Measurements from ENCODE around the gene AMDHD2.
A peak's percentile ranks its signal among the peaks of the same experiment; 100 is the strongest.
"Not testable (repeated sequence)": the region's sequence is repeated elsewhere in the genome, so short reads cannot be mapped to it uniquely, and the experiment has no call there.

Gene AMDHD2

GRCh38 chr16:2520097-2520783 lies at the start of gene AMDHD2:
Gene AMDHD2, plus strand, starts transcription at chr16:2520371. Its CDS starts 88 bp downstream, at chr16:2520459.
- DNase-seq (ENCODE audit: low read depth): peak; percentile 86

GRCh38 chr16:2470603-2471015 lies 49.6 kb upstream of the AMDHD2 start:
- no peak for DNase-seq (ENCODE audit: low read depth)

- DNase-seq (ENCODE audit: low read depth): no peak
These were observed 49.0 kb upstream of the AMDHD2 start, which contains the start of gene NTN3 for GRCh38 chr16:2471016-2471652. Gene NTN3, plus strand, starts transcription at chr16:2471297. Its CDS starts 405 bp downstream, at chr16:2471702.

- no peak for DNase-seq (ENCODE audit: low read depth)
These were observed 48.3 kb upstream of the AMDHD2 start for GRCh38 chr16:2471653-2472487.

GRCh38 chr16:2472488-2472864 lies 47.7 kb upstream of the AMDHD2 start:
- DNase-seq (ENCODE audit: low read depth): no peak

- no peak for DNase-seq (ENCODE audit: low read depth)
These were observed 47.2 kb upstream of the AMDHD2 start for GRCh38 chr16:2472885-2473445.

GRCh38 chr16:2473446-2473926 lies 46.7 kb upstream of the AMDHD2 start:
- no peak for DNase-seq (ENCODE audit: low read depth)

GRCh38 chr16:2473999-2474876 lies 45.9 kb upstream of the AMDHD2 start:
- DNase-seq (ENCODE audit: low read depth): peak; percentile 46

GRCh38 chr16:2474877-2475412 lies 45.2 kb upstream of the AMDHD2 start, which contains the start of gene TBC1D24:
Gene TBC1D24, plus strand, starts transcription at chr16:2475127. Its CDS starts 21,022 bp downstream, at chr16:2496149.
- DNase-seq (ENCODE audit: low read depth): peak; percentile 69

- DNase-seq (ENCODE audit: low read depth): no peak
These were observed 44.5 kb upstream of the AMDHD2 start for GRCh38 chr16:2475413-2476344.

GRCh38 chr16:2476345-2476720 lies 43.8 kb upstream of the AMDHD2 start:
- no peak for DNase-seq (ENCODE audit: low read depth)

GRCh38 chr16:2476741-2477140 lies 43.4 kb upstream of the AMDHD2 start:
- DNase-seq (ENCODE audit: low read depth): no peak

- no peak for DNase-seq (ENCODE audit: low read depth)
These were observed 42.8 kb upstream of the AMDHD2 start for GRCh38 chr16:2477327-2477726.

- no peak for DNase-seq (ENCODE audit: low read depth)
These were observed 41.9 kb upstream of the AMDHD2 start for GRCh38 chr16:2478279-2478678.

- not testable (repeated sequence) for DNase-seq (ENCODE audit: low read depth)
These were observed 40.2 kb upstream of the AMDHD2 start for GRCh38 chr16:2479996-2480395.

- no peak for DNase-seq (ENCODE audit: low read depth)
These were observed 39.2 kb upstream of the AMDHD2 start for GRCh38 chr16:2480948-2481347.

GRCh38 chr16:2481676-2482075 lies 38.5 kb upstream of the AMDHD2 start:
- no peak for DNase-seq (ENCODE audit: low read depth)

GRCh38 chr16:2482249-2482648 lies 37.9 kb upstream of the AMDHD2 start:
- DNase-seq (ENCODE audit: low read depth): no peak

- DNase-seq (ENCODE audit: low read depth): no peak
These were observed 37.2 kb upstream of the AMDHD2 start for GRCh38 chr16:2482708-2483534.
